Measurements from ENCODE around the gene PRKCD.
"Not testable (repeated sequence)": the region's sequence is repeated elsewhere in the genome, so short reads cannot be mapped to it uniquely, and the experiment has no call there.

PRKCD gene

DNA sequence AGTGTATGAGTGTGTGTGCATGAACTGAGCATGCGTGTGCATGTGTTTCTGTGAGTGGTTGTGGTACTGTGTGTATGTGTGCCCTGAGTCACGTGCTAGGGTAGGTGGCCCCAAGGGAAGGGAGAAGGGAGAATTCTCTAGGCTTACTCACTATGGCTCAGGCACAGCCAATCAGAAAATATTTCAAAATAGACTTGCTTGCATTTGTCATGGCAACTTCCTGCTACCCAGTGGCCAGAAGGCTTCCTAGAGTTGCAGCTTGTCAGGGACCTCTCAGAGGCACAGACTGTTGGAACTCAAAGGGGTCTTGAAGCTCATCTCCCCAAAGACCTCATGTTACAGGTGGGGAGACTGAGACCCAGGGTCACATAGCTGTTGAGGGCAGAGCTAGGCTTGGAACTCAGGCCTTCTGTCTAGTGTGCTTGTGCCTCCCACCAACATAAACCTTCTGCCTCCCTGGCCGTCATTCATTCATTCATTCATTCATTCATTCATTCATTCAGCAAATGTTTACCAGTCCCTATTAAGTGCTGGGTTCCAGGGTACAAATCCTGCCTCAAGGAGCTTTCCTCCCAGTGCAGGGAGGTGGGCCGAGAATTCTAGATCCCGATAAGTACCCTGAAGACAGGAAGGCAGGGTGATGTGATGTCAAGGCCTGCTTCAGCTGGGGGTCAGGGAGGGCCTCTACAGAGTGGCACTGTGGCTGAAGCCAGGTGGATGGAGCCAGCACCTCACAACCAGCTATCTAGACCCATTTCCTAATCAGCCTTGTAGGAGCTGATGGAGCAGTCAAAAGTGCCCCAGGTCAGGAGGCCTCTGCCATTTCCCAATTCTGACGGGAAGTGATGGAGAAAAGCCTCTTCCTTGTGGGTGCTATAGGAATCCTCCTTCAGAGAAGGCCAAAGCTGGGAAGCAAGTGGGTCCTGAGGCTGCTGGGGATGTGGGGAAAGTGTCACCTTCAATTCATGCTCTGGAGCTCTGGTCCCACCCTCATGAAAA lies 19.9 kb upstream of the PRKCD start:
- DNase-seq = no peak

DNA sequence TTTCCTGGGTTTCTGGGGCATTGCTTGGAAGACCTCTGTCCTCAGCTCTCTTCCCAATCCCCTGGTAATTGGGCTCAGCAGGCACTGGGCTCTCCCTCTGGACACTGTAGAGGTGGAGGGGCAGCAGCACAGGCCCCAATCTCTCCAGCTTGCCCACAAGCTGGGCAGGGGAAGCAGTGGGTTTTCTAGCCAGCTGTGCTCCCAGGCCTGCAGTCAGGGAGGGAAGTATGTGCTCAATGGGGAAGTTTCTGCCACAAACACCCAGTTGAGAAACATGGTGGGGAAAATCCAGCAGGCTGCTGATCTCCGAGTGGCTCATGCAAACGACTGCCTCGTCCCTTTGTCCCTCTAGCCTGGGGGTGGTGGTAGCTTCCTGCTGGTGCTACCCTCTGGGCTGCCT lies 18.0 kb upstream of the PRKCD start:
- no peak for DNase-seq

GRCh38 chr3:53144446-53144845 lies 16.6 kb upstream of the PRKCD start:
- no peak for DNase-seq

DNA sequence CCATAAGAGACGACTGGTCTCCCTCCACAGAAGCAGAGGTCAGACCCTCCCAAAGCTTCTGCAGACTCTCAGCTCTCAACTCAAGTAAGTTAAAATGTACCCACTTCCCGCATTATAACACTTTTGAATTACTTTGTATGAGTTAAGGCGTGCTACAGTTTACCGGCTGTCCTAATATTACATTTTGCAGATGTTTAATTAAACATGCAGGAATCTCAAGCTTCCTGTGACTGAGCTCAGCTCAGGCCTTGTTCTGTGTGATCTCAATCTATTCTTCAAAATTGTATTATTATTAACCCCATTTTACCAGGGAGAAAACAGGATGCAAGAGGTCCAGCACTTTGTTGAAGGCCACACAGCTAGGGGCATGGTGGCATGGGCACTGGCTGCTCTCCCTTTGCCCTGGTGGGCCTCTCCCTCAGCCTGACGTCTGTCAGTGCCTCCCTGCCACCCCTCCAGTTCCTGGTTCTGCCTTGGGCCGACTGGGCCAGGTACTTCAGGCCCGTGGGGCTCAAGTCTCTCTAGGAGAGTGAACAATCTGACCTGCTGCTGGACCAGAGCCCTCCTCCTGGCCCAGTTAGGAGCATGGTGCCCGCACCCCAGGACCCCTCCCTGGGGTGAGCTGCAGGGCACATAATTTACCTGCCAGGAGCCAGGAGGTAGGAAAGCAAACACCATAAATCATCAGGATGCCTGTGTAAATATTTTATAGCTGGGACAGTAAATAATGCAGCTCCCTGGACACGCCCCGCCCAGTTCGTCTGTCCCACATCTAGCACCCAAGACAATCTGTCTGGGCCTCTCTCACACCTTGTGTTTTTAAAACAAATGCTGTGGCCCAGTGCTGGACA lies 15.9 kb upstream of the PRKCD start:
- DNase-seq = no peak

GRCh38 chr3:53145713-53146080 lies 15.3 kb upstream of the PRKCD start:
- DNase-seq = no peak

DNA sequence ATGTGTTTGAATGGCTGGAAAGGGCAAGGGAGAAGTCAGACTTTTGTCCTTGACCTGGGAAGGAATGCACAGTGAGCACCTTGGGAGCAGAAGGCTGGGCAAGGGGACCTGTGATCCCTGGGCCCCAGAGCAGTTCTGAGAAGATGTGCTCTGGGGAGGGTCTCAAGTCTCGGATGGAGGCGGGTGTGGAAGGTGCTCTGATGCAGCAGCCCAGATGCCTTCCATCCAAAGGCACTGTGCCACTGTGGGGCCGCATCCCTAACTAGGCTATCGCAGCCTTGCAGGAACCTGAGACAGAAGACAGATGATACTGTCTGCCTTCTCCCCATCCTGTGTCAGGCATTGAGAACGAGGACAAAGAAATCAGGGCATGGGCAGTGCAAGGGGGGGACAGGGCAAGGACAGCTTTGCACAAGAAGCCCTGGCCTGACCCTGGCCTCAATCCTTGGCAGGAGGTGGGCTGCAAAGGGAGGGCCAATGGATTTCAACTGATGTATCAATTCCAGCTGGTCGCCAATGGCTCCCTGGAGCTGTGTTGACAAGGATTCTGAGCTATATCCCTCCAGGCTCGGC lies 14.6 kb upstream of the PRKCD start:
- DNase-seq = no peak

GRCh38 chr3:53147151-53147902 lies 13.7 kb upstream of the PRKCD start:
- DNase-seq = no peak

DNA sequence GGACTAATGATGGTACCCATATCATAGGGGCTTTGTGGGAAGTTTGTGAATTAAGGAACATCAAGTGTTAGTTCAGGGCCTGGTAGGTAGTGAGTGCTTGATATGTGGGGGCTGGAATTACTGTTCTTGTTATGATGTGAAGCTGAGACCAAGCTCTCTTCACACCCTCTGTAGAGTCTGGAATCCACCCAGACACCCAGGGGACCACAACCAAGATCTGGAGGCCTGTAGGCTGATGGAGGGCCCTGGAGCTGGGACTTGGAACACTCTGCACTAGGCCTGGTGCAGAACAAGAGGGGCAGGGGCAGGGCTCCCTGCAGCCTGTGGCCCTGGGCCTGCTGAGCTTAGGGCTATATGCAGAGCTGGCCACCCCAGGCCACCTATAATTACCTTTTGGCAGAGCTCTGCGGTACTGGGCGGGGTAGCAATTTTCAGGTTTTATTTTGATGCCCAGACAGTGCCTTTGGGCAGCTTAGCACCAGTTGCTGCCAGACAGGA lies 13.1 kb upstream of the PRKCD start:
- DNase-seq = no peak

DNA sequence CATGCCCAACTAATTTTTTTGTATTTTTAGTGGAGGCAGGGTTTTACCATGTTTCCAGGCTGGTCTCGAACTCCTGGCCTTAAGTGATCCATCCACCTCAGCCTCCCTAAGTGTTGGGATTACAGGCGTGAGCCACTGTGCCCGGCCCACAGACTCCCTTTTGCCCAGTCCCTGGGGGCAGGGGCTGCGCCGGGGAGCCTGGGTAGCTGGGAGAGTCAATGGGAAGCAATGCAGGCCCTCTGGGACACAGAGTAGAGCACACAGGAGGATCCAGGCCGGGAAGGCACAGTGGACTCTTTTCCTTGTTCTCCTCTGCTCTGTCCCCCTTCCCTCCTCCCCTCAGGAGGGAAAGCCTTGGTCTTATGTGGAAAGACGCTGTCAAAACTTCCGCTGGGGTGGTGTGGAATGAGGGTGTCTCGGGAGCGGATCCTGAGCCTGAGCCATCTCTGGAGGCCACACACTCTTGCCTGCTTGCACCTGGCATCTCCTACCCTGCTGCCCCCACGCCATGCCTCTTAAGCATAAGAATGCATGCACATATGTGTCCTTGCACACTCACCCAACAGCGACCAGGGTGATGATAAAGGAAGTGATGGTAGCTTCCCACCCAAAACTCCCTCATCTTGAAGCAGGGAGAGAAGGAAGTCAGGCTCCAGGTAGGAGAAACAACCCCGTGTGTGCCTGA lies 11.9 kb upstream of the PRKCD start:
- DNase-seq = no peak

DNA sequence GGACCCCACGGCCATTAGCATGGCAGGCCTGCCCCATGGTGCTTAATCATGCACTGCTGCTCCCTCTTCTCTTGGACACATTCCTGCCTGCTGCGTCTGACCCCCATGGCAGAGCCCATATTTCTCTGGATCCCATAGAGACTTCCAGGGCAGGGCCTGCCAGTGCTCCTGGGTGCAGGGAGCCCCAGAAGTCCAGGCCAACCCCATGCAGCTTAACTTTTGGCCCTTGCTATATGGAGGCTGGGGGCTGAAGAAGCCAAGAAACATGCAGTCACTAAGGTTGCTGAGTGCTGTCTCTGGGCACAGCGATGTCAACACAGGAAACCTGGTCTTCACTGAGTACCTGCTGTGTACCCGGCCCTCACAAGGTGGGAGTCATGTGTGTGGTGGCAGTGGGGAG lies 11.3 kb upstream of the PRKCD start:
- DNase-seq = no peak

DNA sequence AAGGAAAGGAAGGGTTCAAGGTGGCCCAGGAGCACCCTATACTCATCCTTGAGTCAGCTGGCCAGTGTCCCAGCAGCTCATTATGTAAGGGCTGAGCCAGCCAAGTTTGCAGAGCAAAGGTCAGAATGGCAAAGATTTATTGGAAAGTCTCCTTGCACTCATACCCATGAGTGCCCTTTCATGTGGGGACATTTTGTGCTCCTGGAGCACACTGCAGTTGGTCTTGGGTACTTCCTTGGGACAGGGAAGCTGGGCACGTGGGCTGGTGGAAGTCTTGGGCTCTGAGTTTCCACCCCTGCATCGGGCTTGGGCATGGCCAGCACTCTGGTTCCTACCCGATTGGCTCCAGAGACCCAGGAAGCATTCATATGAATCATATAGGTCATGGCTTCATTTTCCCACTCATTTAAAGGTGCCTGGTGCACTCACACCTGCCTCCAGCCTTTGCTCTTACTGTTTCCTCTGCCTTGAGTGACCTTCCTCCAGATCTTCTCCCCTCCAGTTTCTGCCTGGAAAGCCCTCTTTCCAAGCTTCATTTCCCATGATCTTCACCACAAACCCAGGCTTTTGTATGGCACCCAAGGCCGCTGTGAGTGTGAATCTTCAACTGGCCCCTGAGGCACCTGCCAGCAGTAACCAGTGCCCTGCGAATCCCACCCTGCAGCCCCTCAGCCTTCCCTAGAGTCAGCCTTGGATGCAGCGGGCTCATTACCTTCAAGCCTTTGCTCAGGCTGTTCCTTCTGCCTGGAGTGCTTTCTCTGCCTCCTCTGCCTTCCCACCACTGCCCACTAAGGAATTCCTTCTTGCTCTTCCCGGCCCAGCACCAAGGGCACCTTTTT lies 10.5 kb upstream of the PRKCD start:
- no peak for DNase-seq

DNA sequence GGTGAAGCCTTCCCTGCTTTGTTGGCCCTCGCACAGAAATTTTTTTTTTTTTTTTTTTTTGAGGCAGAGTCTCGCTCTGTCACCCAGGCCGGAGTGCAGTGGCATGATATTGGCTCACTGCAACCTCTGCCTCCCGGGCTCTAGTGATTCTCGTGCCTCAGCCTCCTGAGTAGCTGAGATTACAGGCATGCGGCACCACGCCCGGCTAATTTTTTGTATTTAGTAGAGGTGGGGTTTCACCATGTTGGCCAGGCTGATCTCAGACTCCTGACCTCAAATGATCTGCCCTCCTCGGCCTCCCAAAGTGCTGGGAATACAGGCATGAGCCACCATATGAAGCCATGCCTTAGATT lies 9.9 kb upstream of the PRKCD start:
- DNase-seq = not testable (repeated sequence)

DNA sequence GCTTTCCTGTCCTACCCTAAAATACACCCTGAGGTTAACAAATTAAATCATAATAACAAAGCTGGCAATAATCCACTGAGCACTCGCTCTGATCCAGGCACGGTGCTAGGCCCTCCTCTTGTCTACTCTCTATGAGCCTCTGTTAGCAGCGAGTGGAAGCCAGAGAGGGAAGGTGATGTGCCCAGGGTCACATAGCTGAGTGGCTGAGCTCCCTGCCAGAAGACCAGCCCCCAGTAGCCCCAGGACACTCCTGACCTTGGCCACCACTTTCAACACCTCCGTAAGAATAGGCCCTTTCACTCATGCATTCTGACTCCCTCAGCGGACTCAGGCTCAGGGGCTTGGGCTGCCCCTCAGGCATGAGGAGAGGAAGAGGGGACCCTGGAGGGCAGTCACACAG lies 9.5 kb upstream of the PRKCD start:
- no peak for DNase-seq

DNA sequence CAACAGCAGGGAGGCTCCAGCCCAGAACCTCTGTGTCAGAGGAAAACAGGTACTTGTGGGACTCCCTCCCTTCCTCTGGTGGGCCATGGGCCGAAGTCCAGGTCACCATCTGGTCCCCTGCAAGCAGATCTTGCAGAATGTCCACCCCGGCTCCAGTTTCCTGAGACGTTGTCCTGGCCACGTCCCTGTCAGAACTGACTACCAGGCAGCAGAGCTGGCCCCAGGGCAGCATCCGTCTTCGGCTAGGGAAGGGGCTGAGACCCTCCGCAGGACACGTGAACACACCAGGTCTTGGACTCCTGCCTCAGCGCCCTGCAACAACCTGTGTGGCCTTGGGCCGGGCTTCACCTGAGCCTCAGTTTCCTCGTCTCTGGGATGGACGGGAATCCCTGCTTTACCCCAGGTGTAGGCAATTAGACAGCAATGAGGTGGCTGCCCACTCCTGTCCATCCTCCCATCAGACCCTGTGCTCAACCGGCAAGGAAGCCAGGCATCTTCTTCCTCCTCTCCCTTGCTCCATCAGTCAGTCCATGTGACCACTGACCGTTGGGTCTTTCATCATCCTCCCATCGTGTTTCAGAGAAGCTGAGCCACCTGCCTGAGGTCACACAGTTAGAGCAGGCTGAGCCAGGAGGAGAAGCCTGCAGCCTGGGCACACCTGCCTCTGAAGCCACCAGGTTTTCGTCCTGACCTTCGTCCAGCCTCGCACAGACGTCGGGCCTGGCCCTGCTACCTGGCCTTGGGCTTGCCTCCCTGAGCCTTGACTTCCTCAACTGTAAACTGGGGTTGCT lies 8.9 kb upstream of the PRKCD start:
- no peak for DNase-seq

- no peak for DNase-seq
Observed at GRCh38 chr3:53153264-53153823, 7.7 kb upstream of the PRKCD start.

DNA sequence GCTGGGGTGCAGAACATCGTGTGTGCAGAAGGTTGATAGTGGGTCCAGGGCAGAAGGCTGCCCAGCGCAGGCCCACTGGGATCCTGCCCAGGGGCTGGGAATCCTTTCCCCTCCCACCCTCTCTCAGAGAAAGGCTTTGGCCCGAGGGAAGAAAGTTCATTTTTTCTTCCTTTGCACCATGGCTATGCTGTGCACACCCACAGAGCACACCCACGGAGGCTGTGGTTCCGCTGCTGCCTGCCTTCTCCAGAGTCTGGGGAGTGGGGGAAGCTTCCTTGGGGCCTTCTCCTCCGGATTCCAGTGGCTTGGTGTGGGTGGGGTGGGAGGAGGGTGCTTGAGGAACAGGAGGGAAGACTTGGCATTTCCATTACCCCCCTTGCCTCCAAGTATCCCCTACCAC lies 7.0 kb upstream of the PRKCD start:
- DNase-seq = no peak

- DNase-seq = no peak
Observed at GRCh38 chr3:53154881-53155285, 6.1 kb upstream of the PRKCD start.

DNA sequence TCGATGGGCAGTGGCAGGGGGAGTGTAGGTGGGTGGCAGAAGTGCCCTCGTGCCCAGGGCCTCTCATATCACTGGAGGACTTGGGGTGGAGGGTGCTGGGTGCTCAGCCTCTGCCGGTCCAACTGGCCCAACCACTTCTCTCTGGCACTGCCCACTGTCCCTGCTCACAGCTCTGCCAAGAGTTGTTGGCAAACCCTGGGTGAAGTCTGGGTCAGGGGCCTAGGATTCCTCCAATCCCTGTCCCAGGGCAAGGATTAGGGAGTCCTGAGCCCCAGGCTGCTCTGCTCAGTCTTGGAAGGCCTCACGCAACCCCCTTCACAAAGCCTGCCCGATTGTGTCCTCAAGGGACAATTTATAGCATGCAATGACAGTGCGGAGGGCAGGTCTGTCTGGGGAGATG lies 5.2 kb upstream of the PRKCD start:
- no peak for DNase-seq

DNA sequence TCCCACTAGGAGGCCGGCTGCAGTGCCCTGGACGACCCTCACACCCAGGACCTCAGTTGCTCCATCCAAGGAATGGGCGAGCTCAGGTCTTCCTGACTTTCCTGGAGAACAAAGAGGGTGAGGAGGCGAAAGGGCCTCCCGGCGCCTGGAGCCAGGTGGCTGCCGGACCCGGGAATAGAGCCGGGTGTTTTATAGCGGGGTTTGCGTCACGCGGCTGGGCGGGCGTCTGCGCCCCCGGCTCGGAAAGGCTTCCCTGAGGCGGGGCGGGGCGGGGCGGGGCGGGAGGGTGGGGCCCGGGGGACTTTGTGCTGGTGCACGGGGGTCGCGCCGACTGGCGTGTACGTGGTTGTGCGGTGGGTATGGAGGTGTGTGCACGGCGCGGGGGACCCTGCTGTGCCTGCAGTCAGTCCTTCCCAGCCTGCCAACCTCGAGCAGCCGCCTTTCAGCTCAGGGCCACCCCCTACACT lies 4.6 kb upstream of the PRKCD start:
- DNase-seq = no peak

All from NCI-H1048 (cell line).